ENCODE measurements around the gene BNC2.

GRCh38 chr9:16704116-16705110 is 166.1 kb downstream of the BNC2 start:
- no peak for TF ChIP-seq CTCF (IDR thresholded peaks at IDR 0.05)
- TF ChIP-seq POLR2A (IDR thresholded peaks at IDR 0.05), result no peak
